ENCODE results near the gene FRZB. TPM values are rescaled to one million over a fixed set of nuclear protein-coding genes. Genes with fewer than 3 reads are reported as not detected.

Gene FRZB
- total RNA-seq, 1 experiment from 2014 or later = 1.9 TPM

DNA sequence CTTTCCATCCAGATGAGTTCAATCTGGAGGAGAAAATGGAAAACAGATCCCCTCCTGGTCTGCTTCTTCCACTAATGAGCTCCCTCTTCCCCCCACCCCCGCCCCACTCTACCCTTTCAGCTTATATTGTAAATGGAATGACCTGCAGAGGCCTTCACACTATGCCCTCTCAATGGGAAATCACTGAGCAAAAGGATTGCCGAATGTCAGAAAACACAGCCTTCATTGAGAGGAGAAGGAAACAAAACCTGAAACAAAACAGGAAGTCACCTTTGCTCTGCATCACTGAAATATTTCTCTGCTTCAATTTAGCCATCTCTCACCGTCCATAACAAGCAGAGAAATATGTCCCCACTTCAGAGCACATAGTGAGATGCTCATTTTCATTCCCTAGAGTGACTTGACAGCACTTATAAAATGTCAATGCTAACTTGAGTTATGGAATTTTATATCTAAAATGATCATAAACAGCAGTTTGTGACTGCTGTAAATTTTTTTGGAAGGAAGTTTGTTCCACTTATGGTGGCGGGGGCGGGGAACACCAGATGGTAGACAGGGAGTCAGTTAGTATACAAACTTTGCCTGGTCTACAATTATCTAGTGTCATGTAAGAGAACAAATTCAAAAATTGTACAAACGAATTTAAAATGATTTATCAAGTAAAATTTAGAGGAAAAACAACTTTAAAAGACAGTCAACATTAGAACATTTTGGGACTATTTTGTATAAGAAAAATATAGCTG is 1.8 kb upstream of the FRZB start (continued):
- no peak for TF ChIP-seq JAZF1 (CRISPR knock-in tag; IDR thresholded peaks at IDR 0.05)
- no peak for TF ChIP-seq MXD4 (CRISPR knock-in tag; IDR thresholded peaks at IDR 0.05; ENCODE audit: borderline replicate concordance)
- no peak for TF ChIP-seq SP1 (CRISPR knock-in tag; conservative IDR thresholded peaks at IDR 0.05)
- TF ChIP-seq CREB1 (CRISPR knock-in tag; IDR thresholded peaks at IDR 0.05) = no peak
- no peak for TF ChIP-seq TEAD4 (CRISPR knock-in tag; IDR thresholded peaks at IDR 0.05)
- TF ChIP-seq MLX (CRISPR knock-in tag; IDR thresholded peaks at IDR 0.05) = no peak
- TF ChIP-seq ESRRA (CRISPR knock-in tag; IDR thresholded peaks at IDR 0.05; ENCODE audit: borderline replicate concordance) = no peak
- TF ChIP-seq SOX15 (CRISPR knock-in tag; IDR thresholded peaks at IDR 0.05) = no peak
- no peak for TF ChIP-seq CDX4 (CRISPR knock-in tag; IDR thresholded peaks at IDR 0.05; ENCODE audit: borderline replicate concordance)
- no peak for TF ChIP-seq GRHL2 (CRISPR knock-in tag; IDR thresholded peaks at IDR 0.05; ENCODE audit: insufficient replicate concordance, severe bottlenecking)
- TF ChIP-seq, protein P1, sequence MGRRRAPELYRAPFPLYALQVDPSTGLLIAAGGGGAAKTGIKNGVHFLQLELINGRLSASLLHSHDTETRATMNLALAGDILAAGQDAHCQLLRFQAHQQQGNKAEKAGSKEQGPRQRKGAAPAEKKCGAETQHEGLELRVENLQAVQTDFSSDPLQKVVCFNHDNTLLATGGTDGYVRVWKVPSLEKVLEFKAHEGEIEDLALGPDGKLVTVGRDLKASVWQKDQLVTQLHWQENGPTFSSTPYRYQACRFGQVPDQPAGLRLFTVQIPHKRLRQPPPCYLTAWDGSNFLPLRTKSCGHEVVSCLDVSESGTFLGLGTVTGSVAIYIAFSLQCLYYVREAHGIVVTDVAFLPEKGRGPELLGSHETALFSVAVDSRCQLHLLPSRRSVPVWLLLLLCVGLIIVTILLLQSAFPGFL (CRISPR knock-in tag; IDR thresholded peaks at IDR 0.05; ENCODE audit: borderline replicate concordance) = no peak
- TF ChIP-seq, protein P2, sequence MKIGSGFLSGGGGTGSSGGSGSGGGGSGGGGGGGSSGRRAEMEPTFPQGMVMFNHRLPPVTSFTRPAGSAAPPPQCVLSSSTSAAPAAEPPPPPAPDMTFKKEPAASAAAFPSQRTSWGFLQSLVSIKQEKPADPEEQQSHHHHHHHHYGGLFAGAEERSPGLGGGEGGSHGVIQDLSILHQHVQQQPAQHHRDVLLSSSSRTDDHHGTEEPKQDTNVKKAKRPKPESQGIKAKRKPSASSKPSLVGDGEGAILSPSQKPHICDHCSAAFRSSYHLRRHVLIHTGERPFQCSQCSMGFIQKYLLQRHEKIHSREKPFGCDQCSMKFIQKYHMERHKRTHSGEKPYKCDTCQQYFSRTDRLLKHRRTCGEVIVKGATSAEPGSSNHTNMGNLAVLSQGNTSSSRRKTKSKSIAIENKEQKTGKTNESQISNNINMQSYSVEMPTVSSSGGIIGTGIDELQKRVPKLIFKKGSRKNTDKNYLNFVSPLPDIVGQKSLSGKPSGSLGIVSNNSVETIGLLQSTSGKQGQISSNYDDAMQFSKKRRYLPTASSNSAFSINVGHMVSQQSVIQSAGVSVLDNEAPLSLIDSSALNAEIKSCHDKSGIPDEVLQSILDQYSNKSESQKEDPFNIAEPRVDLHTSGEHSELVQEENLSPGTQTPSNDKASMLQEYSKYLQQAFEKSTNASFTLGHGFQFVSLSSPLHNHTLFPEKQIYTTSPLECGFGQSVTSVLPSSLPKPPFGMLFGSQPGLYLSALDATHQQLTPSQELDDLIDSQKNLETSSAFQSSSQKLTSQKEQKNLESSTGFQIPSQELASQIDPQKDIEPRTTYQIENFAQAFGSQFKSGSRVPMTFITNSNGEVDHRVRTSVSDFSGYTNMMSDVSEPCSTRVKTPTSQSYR (CRISPR knock-in tag; IDR thresholded peaks at IDR 0.05) = no peak

DNA sequence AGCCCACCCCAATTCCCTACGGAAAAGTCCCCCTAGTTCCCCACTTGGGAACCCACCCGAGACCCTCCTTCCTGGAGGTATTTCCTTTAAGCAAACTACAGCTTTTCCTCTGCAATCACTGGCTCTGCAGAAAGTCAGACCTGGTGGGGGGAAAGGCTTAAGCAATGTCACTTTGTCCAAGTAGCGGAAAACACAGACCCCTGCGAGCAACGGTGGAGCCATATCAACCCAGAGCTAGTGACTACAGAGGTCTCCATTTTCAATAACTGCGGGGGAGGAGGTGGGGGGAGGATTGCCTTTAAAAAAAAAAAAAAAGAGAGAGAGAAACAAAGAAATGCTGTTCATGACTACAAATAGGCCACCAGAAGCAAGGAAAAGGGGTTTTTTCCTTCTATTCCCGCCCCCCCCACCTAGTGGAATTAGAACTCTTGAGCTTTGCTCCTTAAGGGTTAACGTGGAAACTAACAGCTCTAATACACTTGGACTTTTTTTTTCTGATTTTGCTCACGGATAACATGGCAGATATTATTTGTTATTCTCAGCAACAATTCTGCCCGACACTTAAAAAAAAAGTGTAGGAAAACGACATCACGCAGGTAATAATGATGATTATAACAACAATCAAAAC is 1.1 kb upstream of the FRZB start:
- Mint-ChIP-seq H3K27me3 (ENCODE audit: low read depth) (peaks cover 45% of the 10 kb centered on the region), H3K4me1 (peaks cover 20% of the 10 kb centered on the region), H3K27ac (no peak overlapping the region), H3K9me3 (no peaks in the 10 kb centered on the region), H3K4me3 (peak overlapping the region; percentile 96), H3K36me3 (no peaks in the 10 kb centered on the region)
- CTCF ChIA-PET = interaction anchor here (0.6 to 6.4 kb wide), 18 partner anchors 11 to 1371 kb away, joined by 3 to 37 read pairs (median 5); no protein-coding TSS in a partner anchor
- POLR2A ChIA-PET = interaction anchor here (1.9 kb wide), 1 partner anchor 48 kb away, joined by 5 read pairs; no protein-coding TSS in a partner anchor
- DNase-seq (ENCODE audit: low spot score) = no peak
- ATAC-seq = peak; percentile 5; the same call in 1 of the 2 replicates
- TF ChIP-seq NFE2L1 (CRISPR knock-in tag; IDR thresholded peaks at IDR 0.05) = no peak
- no peak for TF ChIP-seq ZNF219 (CRISPR knock-in tag; IDR thresholded peaks at IDR 0.05; ENCODE audit: borderline replicate concordance)
- no peak for TF ChIP-seq ZNF232 (CRISPR knock-in tag; IDR thresholded peaks at IDR 0.05)
- no peak for TF ChIP-seq RORB (CRISPR knock-in tag; IDR thresholded peaks at IDR 0.05)
- no peak for TF ChIP-seq MAX (CRISPR knock-in tag; IDR thresholded peaks at IDR 0.05)
- no peak for TF ChIP-seq NFATC4 (CRISPR knock-in tag; IDR thresholded peaks at IDR 0.05)
- no peak for TF ChIP-seq ZNF396 (CRISPR knock-in tag; IDR thresholded peaks at IDR 0.05; ENCODE audit: borderline replicate concordance)
- no peak for TF ChIP-seq CDX4 (CRISPR knock-in tag; IDR thresholded peaks at IDR 0.05; ENCODE audit: borderline replicate concordance)
- no peak for TF ChIP-seq HMGA2 (CRISPR knock-in tag; IDR thresholded peaks at IDR 0.05)
- TF ChIP-seq TEAD1 (CRISPR knock-in tag; IDR thresholded peaks at IDR 0.05) = no peak
- TF ChIP-seq ETV6 (CRISPR knock-in tag; IDR thresholded peaks at IDR 0.05) = no peak
- TF ChIP-seq CBFB (CRISPR knock-in tag; IDR thresholded peaks at IDR 0.05; ENCODE audit: low read depth) = no peak
- TF ChIP-seq ATF3 (CRISPR knock-in tag; conservative IDR thresholded peaks at IDR 0.05) = no peak
- TF ChIP-seq NR3C1 (CRISPR knock-in tag; conservative IDR thresholded peaks at IDR 0.05; ENCODE audit: low read depth) = no peak
